Measurements from ENCODE around the gene HNF1B.

- TF ChIP-seq EZH2 (IDR thresholded peaks at IDR 0.05; ENCODE audit: borderline replicate concordance, low read length) (no peak), CTCF (IDR thresholded peaks at IDR 0.05; ENCODE audit: low read length) (no peak)
These were observed 16.2 kb upstream of the HNF1B start for GRCh38 chr17:37761059-37761458.
